ENCODE results near the gene TLCD1.

DNA sequence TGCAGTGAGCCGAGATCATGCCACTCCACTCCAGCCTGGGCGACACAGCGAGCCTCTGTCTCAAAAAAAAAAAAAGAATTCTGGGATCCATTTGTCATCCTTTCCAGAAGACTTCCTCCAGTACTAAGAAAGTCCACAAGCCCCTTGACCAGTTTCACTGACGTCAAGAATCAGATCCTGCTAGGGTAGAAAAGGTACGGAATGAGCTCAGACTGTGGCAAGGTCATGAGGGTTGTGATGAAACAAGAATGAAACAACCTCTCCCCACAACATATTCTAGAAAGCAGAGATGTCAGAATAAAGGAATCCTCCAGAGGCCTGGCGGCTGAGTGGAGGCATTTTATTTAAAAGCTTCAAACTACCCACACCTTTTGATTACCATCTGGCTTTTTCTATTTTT, 47.7 kb upstream of the TLCD1 start:
- TF ChIP-seq, protein P1, sequence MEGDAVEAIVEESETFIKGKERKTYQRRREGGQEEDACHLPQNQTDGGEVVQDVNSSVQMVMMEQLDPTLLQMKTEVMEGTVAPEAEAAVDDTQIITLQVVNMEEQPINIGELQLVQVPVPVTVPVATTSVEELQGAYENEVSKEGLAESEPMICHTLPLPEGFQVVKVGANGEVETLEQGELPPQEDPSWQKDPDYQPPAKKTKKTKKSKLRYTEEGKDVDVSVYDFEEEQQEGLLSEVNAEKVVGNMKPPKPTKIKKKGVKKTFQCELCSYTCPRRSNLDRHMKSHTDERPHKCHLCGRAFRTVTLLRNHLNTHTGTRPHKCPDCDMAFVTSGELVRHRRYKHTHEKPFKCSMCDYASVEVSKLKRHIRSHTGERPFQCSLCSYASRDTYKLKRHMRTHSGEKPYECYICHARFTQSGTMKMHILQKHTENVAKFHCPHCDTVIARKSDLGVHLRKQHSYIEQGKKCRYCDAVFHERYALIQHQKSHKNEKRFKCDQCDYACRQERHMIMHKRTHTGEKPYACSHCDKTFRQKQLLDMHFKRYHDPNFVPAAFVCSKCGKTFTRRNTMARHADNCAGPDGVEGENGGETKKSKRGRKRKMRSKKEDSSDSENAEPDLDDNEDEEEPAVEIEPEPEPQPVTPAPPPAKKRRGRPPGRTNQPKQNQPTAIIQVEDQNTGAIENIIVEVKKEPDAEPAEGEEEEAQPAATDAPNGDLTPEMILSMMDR (IDR thresholded peaks at IDR 0.05; ENCODE audit: insufficient read depth, low read length, poor library complexity, severe bottlenecking): no peak
- TF ChIP-seq EZH2phosphoT487 (conservative IDR thresholded peaks at IDR 0.05; ENCODE audit: low read length): no peak
